ENCODE measurements around the gene LDLRAD4. TPM values are rescaled to one million over a fixed set of nuclear protein-coding genes. Genes with fewer than 3 reads are reported as not detected.

Gene LDLRAD4
- polyA plus RNA-seq, 4 donors, result 10.5 to 11.6 (median 11.5) TPM

- DNase-seq (ENCODE audit: low read depth in 4 of 4, low spot score in 3 of 4), result no peak
These were observed 396.9 kb downstream of the LDLRAD4 start for GRCh38 chr18:13615432-13615861.

DNA sequence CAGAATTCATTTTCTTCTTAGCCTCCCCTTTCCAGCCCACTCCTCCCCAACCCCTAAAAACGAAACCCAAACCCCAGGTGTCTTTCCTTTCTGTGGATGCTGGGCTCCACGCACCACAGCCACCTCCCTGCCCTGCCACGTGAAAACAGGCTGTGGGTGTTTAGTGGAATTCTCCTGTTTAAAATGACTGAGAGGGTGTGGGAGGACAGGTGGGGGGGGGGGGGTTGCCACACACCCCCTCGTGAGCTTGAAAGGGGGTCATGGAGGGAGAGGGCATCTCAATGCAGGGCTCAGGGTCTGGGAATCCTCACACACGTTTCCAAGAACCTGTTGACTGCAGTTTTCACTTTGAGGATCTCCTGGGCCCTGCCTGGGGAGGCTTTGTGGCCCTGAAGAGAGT is 397.5 kb downstream of the LDLRAD4 start:
- no peak for DNase-seq (ENCODE audit: low read depth in 4 of 4, low spot score in 3 of 4)

DNA sequence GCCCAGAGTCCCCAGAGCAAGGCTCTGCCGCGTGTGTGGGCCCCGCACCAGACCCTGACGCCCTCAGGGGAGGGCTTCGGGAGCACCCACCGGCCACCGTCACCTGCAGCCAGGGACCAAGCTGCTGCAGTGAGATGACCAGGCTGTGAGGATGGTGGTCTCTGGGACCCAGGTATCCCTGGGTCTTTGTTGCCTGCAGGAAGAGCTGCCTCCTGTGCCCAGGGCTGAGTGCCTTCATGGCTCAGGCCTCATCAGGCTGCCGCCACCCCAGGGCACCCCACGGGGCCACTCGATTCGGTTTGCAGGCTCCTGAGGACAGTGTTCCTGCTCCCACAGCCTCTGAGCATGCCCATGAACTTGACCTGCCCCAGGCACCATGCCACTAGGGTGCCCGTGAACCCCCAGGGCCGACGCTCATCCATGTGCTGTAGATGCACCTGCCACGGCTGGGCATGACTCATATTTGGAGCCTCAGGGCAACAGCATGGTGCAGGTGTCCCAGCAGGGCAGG is 398.0 kb downstream of the LDLRAD4 start:
- DNase-seq (ENCODE audit: low read depth in 4 of 4, low spot score in 3 of 4), result no peak

- no peak for DNase-seq (ENCODE audit: low read depth in 4 of 4, low spot score in 3 of 4)
These were observed 399.4 kb downstream of the LDLRAD4 start for GRCh38 chr18:13617826-13618515.

DNA sequence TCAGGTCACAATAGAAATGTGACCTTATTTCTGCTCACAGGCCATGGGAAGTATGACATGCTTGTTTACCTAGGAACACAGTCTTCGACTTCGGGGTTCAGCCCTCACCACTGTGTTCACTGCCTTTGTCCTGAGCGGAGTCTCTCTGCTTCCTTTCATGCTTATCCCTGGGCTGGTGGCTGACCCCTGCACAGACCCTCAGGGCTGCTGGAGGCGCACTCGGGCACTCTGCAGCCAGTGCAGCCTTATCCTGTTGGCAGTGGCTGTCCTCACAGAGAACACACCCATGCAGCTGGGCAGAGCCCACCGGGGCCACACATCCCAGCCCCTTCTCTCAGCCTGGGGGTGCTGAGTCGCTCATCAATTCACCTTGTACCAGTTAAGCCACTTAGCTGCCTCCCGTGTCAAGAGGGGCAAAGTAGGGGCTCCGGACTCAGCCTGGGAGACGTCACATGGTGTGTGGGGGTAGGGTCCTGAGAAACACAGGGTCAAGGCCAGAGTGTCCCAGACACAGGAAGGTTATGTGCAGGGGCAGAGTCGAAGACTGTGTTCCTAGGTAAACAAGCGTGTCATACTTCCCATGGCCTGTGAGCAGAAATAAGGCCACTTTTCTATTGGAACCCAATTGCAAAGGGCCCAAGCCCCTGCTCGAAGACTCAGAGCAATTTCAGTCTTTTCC is 400.3 kb downstream of the LDLRAD4 start:
- no peak for DNase-seq (ENCODE audit: low read depth in 4 of 4, low spot score in 3 of 4)

GRCh38 chr18:13619505-13620205 is 401.1 kb downstream of the LDLRAD4 start:
- DNase-seq (ENCODE audit: low read depth in 4 of 4, low spot score in 3 of 4), result no peak

GRCh38 chr18:13620206-13620672 is 401.7 kb downstream of the LDLRAD4 start:
- DNase-seq (ENCODE audit: low read depth in 4 of 4, low spot score in 3 of 4), result no peak

DNA sequence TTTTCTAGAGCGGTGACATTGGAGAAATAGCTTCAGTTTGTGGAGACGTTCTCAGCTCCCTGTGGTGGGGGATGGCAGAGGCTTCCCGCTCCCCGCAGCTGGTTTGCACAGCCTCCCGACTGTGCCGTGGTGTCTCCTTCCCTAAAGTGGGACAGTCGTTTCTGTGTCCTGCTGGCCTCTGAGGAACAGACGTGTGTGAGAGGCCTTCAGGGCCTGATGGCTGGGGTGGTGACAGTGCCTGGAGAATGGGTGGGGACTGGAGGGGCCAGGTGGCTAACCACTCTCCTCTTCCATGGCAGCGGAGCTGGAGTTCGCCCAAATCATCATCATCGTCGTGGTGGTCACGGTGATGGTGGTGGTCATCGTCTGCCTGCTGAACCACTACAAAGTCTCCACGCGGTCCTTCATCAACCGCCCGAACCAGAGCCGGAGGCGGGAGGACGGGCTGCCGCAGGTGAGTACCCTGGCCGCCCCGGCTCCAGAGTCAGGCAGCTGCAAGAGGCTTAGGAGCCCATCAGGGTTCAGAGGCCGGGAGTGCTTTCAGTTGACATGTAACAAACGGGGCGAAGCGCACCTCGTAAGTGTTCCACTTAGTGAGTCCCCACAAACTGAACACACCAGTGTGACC is 402.4 kb downstream of the LDLRAD4 start:
- DNase-seq (ENCODE audit: low read depth in 4 of 4, low spot score in 3 of 4), result no peak

GRCh38 chr18:13621446-13621849 is 402.9 kb downstream of the LDLRAD4 start:
- DNase-seq (ENCODE audit: low read depth in 4 of 4, low spot score in 3 of 4), result no peak

GRCh38 chr18:13621886-13622619 is 403.5 kb downstream of the LDLRAD4 start:
- no peak for DNase-seq (ENCODE audit: low read depth in 4 of 4, low spot score in 3 of 4)

- DNase-seq (ENCODE audit: low read depth in 4 of 4, low spot score in 3 of 4), result no peak
These were observed 404.2 kb downstream of the LDLRAD4 start for GRCh38 chr18:13622751-13623150.

DNA sequence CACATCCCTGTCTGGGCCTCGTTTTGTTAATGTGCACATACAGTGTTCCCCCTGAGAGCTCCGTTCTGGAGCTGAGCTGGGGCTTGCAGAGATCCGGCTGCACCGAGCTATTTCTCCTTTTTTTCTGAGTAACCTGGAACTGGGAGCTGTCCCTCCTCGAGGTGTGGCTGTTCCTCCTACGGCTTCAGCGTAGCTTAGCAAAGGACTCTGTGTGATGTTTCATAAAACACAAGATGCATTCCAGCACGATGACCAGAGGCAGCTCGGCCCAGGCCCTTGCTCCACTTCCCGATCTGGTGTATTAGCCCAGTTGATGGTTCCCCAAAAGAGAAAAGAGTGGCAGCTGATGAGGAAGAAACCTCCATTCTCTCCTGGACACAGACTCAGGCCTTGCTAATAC is 404.8 kb downstream of the LDLRAD4 start:
- no peak for DNase-seq (ENCODE audit: low read depth in 4 of 4, low spot score in 3 of 4)

- DNase-seq (ENCODE audit: low read depth in 4 of 4, low spot score in 3 of 4), result no peak
These were observed 405.3 kb downstream of the LDLRAD4 start for GRCh38 chr18:13623871-13624270.

DNA sequence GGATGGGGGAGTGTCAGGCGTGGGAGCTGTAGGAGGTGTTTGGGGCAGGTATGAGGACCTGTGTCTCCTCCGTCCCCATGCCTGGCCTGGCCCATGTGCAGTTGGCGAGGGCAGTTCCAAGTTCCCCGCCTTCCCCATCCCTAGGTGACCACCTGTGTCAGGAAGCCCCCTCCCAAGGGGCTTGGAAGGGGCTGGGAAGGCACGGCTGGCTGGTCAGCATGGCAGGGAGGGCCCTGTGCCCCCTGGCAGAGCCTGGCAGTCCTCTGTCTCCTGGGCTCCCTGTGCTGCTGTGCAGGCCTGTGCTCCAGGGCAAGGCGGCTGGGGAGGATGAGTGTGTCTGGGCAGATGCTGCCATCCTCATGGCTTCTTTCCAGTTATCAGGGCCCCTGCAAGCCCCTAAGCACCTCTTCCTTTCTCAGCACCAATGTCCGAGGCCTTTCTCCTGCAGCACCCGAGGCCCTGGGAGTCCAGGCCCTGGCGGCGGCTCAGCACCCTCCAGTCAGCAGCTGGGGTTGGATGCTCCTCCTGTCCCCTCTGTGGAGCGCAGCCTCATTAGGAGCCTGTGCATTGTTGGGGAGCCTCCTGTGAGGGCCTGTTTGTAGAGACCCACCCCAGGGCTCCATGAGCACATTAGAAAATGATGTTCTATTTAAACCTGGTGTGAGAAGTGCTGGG is 406.1 kb downstream of the LDLRAD4 start:
- DNase-seq (ENCODE audit: low read depth in 4 of 4, low spot score in 3 of 4), result no peak

- no peak for DNase-seq (ENCODE audit: low read depth in 4 of 4, low spot score in 3 of 4)
These were observed 406.8 kb downstream of the LDLRAD4 start for GRCh38 chr18:13625355-13625754.

DNA sequence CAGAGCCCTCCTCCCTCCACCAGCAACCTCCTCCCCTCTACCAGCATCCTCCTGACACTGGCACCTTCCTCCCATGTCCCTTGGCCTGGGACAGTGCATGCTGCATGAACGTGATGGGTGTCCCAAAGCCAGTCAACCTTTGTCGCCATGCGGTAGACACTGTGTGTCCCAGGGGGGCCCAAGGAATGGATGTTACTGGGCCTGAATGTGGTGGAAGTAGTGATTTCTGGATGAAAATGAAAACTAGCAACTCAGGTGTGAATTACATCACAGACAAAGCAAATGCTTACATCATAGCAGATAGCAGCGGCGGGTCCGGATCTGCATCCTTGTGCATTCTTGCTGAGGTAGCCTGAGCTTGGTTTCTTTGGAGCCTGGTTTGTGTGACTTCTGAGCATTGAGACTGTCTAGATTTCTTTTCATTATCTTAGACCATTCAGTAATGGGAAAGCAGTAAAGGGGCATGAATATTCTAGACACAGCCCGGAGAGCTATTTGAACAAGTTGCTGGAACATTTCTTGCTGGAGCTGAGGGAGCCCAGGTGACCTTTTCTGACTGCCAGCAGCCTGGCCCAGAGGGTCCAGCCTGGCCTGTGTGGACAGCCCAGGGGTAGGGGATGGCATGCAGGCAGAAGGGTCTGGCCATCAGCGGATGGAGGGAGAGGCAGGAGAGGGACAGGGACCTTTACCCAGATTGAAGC is 407.4 kb downstream of the LDLRAD4 start:
- DNase-seq (ENCODE audit: low read depth in 4 of 4, low spot score in 3 of 4), result no peak

- no peak for DNase-seq (ENCODE audit: low read depth in 4 of 4, low spot score in 3 of 4)
These were observed 408.0 kb downstream of the LDLRAD4 start for GRCh38 chr18:13626544-13626908.

- no peak for DNase-seq (ENCODE audit: low read depth in 4 of 4, low spot score in 3 of 4)
These were observed 409.1 kb downstream of the LDLRAD4 start for GRCh38 chr18:13627639-13628038.

DNA sequence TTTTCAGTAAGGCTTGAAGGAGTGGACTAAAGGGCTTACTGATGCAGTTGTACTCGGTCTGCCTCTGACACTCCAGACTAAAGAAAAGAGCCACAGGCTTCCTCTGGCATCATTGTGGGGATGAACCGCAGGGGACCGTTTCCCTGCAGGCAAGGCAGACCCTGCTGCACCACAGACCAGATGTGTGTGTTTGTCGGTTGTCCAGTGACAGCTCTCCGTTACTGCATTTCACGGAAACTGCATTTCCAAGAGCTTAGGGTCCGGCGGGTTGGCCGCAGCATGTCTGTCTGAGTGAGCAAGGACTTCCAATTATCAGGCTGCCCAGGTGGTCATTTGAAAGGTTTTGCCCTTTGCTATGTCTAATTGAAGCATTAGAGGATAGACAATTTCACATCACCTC is 409.7 kb downstream of the LDLRAD4 start:
- DNase-seq (ENCODE audit: low read depth in 4 of 4, low spot score in 3 of 4), result no peak

Data from right renal pelvis (tissue), 4 donors.